ENCODE results near the gene ATG5.
A peak's percentile ranks its signal among the peaks of the same experiment; 100 is the strongest.
"Not testable (repeated sequence)": the region's sequence is repeated elsewhere in the genome, so short reads cannot be mapped to it uniquely, and the experiment has no call there.

ATG5 gene

DNA sequence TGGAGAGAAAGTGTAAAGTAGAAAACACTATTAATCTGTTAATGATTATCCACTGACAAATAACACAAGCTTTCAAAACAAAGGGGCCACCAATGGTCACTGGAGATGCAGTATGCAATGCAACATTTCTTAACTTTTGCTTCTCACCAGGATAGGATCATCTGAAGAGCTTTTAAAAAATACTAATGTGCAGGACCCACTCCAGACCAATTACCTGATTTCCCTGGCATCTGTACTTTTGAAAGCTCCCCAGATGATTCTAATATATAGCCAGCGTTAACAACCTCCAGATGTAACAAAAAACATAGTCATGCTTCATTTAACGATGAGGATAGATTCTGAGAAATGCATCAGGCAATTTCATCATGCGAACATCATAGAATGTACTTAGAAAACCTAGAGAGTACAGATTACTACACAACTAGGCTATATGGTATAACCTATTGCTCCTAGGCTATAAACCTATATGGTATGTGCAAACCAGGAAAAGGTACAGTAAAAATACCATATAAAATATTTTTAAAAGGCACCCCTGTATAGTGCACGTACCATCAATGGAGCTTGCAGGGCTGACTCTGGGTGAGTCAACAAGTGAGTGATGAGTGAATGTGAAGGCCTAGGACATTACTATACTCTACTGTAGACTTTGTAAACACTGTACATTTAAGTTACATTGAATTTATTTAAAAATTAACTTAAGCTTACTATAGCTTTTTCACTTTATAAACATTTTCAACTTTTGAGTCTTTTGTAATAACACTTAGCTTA, 69.2 kb downstream of the ATG5 start:
- no peak for DNase-seq

DNA sequence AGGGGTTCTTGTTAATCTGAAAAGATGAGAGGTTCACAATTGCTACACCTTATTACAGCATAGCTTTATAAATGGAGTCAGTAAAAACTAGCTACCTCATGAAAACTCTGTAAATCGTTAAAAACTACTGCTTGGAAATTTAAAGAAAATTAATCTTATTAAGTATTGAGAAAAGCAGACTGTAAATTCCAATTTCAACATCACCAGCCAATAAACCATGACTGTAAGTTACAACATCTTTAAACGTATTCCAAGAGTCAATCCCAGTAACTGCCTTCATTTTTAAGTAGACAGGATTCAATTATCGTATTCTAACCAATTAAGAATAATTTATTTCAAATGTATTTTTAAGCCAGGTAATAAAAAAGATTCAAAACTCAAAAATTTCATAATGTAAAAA, 70.3 kb downstream of the ATG5 start:
- DNase-seq: no peak

DNA sequence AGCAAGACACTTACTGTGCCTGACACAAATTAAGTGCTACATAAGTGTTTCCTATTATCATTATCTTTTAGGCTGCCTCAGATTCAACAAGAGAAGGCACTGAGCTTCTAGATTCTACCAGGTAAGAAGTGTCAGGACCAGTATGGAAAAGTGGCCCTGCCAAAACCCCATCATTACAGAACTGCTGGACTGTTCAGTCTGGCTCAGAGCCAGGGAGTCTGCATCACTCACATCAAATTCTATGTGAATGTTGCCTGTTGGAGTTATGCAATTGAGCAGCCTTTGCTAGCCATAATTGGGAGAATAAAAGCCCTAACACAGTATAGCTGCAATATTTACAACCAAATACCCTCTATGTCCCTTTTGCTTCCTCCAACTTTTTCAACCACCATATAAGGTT, 70.9 kb downstream of the ATG5 start:
- no peak for DNase-seq

DNA sequence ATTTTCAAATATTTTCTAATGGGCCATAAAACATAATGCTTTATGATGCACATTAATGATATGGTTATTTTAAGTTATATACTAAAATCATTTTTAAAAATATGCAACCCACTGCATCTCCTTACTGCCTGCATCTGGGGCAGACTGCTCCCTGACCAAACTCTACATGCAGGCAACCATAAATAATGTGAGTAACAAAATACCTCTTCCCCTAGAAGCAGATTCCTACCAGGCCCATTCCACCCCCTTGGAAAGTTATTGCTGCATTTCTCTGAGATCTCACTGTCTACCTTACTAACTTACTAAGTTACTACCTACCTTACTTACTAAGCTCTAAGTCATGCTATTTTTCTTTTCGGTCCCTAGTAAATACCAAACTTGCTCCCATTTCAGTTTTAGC, 71.8 kb downstream of the ATG5 start:
- no peak for DNase-seq

DNA sequence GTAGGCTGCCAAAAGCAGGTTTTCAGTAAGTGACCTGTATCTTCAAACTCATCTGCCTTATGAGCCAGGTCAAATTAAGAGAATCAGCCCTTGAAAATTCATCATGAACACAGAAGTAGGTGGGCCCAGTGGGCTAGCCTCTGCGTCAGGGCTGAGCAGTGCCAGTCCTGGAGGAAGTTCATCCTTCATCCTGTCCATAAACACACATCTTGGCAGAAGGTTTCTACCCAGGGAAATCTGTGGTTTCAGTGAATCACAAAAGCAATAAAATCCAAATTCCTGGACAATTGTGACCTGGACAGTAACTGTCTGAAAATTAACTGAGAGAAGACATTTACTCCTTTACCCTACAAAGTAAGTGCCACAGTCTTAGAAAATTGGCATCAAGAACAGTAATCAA, 72.4 kb downstream of the ATG5 start:
- no peak for DNase-seq

GRCh38 chr6:106252687-106253086, 72.9 kb downstream of the ATG5 start:
- DNase-seq: no peak

DNA sequence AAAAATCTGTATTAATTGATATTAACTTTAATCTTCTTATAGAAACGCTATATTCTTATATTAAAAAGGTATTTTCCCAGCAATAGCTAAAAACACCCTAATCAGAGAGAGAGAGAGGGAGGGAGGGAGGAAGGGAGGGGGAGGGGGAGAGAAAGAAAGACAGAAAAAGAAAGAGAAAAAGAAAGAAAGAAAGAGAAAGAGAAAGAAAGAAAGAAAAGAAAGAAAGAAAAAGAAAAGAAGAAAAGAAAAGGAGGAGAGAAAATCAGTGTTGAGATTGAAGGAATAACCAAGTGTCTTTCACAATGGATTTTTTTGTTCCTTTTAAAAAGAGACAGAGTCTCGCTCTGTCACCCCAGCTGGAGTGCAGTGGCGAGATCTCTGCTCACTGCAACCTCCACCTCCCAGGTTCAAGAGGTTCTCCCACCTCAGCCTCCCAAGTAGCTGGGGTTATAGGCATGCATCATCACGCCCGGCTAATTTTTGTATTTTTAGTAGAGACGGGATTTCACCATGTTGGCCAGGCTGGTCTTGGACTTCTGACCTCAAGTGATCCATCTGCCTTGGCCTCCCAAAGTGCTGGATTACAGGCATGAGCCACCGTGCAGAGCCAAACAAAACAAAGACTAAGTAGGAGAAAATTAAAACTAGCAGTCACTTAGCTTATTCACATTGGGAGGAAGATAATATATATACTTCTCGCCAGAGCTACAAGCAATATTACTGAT, 73.9 kb downstream of the ATG5 start:
- DNase-seq: not testable (repeated sequence)

GRCh38 chr6:106250953-106251352, 74.6 kb downstream of the ATG5 start:
- DNase-seq: no peak

GRCh38 chr6:106249658-106250057, 75.9 kb downstream of the ATG5 start:
- no peak for DNase-seq

DNA sequence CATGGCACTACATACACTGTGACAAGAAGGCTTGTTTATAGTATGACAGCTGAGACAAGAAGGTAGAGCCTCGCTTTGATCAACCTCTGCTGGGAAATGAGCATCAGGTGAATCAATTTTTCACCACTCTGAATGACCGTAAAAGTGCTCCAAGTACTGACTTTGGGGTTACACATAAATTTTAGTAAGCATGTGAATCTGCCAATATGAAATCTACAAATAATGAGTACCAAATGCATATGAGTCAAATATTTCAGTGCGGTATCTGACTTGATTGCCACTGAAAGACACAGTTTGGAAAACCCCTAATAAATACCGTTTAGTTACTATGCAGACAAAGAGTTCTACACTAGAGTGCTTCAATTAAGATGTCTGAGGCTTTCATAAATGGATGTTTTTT, 77.8 kb downstream of the ATG5 start:
- no peak for DNase-seq

GRCh38 chr6:106247293-106247692, 78.3 kb downstream of the ATG5 start:
- no peak for DNase-seq

DNA sequence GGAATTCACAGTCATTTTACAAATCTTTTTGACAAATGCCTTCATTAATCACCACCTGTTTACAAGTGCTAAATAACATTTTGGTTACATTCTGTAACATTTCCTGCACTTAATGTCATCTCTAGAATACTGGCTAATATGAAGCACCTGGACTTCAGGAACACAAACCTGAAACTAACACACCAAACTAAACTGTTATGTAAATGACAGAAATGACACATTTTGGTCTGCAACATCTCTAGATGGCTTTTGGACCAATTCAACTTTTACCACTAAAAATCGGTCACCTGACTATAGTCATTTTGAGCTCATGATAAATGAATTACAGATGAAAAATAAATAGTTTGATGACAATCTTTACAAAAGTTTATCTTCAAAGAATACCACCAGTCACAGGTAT, 80.6 kb downstream of the ATG5 start:
- no peak for DNase-seq

- no peak for DNase-seq
Observed at GRCh38 chr6:106244521-106244920, 81.0 kb downstream of the ATG5 start.

DNA sequence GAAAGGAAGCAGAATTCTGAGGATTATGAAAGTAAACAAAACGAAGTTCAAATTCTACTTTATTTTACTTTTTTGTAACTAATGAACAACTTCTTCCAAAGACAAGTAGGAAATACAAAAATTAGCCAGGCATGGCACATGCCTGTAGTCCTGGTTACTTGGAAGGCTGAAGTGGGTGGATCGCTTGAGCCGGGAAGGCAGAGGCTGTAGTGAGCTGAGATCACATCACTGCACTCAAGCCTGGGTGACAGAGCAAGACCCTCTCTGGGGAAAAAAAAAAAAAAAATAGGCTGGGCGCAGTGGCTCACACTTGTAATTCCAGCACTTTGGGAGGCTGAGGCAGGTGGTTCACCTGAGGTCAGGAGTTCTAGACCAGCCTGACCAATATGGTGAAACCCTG, 82.3 kb downstream of the ATG5 start:
- DNase-seq: no peak

DNA sequence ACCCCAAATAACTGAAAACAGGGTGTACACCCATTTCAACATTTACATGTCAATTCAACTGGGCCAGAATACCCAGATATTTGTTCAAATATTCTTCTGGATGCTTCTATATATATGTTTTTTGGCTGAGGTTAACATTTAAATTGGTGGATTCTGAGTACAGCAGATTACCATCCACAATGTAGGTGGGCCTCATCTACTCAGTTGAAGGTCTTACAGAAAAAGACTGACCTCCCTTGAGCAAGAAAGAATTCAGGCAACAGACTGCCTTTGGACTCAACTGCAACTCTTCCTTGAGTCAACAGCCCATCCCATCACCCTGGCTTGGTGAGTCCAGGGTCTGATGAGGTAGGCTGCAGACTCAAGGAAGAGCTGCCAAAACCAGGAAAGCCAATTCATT, 84.1 kb downstream of the ATG5 start:
- DNase-seq: no peak

- DNase-seq: no peak
Observed at GRCh38 chr6:106237286-106237685, 88.3 kb downstream of the ATG5 start.

DNA sequence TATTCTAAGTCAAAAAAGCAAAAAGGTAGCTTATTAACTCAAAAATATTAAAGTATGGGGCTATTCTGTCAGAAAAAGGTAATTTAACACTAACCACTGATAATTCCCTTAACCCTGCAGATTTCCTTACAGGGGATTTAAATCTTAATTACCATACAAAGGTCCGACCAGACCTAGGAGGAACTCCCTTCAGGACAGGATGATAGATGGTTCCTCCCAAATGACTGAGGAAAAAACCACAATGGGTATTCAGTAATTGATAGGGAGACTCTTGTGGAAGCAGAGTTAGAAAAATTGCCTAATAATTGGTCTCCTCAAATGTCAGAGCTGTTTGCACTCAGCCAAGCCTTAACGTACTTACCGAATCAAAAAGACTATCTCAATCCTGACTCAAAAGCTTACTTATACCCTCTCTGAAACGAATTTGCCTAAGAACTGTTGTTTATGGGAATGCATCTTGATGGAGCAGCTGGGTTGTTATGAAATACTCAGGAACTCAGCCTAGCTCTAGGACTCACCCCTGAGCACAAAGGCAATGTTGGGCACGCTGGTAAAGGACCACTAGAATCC, 95.6 kb downstream of the ATG5 start:
- DNase-seq: not testable (repeated sequence)

DNA sequence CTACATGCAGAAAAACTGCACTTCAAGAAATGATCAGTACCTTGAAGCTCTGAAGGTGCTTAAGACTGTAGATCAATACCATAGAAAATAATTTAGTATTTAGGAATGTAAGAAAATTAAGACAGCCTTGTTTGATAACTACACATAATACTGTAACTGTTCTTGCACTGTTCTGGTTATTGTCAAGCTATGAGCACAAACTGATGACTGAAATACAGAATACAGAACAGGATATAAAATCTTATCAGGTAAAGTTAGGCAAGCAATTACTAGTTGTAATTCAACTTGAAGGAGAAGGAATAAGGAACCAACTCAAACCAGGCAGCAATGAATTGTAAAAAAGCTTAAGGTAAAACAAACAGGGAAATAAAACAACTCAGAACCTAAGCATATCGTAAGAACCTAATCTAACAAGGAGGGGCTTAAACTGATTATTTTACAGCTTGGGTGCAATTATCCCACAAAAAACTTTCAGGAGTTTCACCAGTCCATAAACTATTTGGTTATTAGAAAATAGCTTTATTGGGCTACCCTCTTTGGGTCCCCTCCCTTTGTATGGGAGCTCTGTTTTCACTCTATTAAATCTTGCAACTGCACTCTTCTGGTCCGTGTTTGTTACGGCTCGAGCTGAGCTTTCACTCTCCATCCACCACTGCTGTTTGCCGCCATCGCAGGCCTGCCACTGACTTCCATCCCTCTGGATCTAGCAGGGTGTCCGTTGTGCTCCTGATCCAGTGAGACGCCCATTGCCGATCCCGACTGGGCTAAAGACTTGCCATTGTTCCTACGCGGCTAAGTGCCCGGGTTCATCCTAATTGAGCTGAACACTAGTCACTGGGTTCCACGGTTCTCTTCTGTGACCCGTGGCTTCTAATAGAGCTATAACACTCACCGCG, 97.7 kb downstream of the ATG5 start:
- DNase-seq: no peak

DNA sequence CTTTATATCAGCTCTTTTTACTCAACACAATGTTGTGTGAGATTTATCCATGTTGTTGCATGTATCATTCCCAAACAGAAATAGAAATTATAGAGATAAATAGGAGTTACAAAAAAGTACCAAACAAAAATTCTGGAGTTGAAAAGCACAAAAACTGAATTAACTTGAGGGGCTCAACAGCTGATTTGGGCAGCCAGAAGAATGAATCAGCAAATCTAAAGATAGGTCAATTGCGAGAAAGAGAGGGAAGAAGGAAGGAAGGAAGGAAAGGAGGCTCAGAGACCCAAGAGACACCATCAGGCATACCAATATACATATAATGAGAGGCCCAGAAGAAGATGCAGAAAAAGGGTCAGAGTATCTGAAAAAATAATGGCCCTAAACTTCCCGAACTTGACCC, 98.9 kb downstream of the ATG5 start:
- DNase-seq: no peak

- no peak for DNase-seq
Observed at GRCh38 chr6:106225581-106225980, 100.0 kb downstream of the ATG5 start.

DNA sequence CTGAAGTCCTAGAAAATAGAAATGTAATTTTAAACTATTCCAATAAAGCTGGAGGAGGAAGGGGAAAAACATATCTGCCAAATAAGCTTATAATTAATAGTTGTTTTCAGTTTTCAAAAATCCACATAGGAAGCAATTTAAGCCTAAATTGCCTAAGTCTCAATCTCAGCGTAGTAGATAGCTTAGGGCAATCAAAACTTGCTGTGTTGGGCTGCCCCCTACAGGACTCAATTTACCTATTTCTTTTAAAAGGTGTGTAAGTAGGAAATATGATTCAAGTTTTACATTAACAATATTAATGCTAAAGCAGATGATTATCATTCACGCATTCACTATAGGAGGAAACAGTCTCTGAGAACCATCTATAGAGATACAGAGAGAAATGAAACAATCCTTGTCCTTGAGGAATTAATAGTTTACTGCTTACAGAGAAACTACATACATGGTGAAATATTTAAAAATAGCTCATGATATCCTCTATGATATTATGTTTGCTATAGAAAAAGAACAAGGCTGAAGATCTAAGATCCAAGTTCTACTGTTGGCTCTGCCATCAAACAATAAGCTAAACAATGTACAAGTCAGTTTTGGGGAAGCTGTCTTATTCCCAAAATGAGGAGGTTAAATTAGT, 102.1 kb downstream of the ATG5 start:
- peak; percentile 81 for DNase-seq

DNA sequence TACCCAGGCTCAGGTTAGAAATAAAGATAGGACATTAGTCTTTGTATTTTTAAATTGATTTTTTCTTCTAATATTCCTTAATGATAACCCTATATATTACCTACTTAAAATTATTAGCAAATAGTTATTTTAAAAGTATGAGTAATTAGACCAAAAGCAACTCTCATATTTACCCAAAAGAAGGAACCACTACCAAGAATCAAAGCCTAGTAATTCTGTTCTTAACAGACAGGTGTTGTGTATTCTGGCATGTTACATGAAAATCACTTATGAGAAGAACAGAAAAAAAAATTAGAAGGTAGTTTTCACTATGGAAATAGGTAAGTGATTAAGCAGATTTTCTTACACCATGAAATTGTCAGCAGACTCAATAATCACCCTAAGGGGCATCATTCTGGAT, 105.1 kb downstream of the ATG5 start:
- DNase-seq: no peak

- no peak for DNase-seq
Observed at GRCh38 chr6:106216527-106216926, 109.0 kb downstream of the ATG5 start.
